Mesendoderm (in vitro differentiated cells): ENCODE measurements around the gene ATXN2.

Source experiments
- DNase-seq: peaks from one replicate; pipeline ENCODE4 v3.0.0; 2013
- H2AK5ac ChIP-seq: 2 replicates; pipeline ENCODE4 v1.6.1; 2013; ENCODE audit warnings: low read length, inconsistent platforms
- H2BK120ac ChIP-seq: 2 replicates; pipeline ENCODE4 v1.6.1; 2013; ENCODE audit warnings: low read depth, mild to moderate bottlenecking, low read length, moderate library complexity, mixed read lengths
- H2BK15ac ChIP-seq: replicated peaks from 2 replicates; pipeline ENCODE4 v1.6.1; 2013; ENCODE audit warnings: low read depth, mild to moderate bottlenecking, moderate library complexity
- H2BK5ac ChIP-seq: 2 replicates; pipeline ENCODE4 v1.6.1; 2013; ENCODE audit warnings: low read length, inconsistent platforms
- H3K18ac ChIP-seq: 2 replicates; pipeline ENCODE4 v1.6.1; 2013; ENCODE audit warnings: mild to moderate bottlenecking, low read length, mixed read lengths
- H3K23ac ChIP-seq: one replicate; pipeline ENCODE4 v1.6.1; 2013; ENCODE audit warnings: low read length
- H3K27ac ChIP-seq: 2 replicates; pipeline ENCODE4 v1.5.1; 2013; ENCODE audit warnings: low read depth, mild to moderate bottlenecking, inconsistent platforms, low read length, moderate library complexity
- H3K27me3 ChIP-seq: 2 replicates; pipeline ENCODE4 v1.6.1; 2013; ENCODE audit warnings: low read length, control low read depth, mild to moderate bottlenecking, inconsistent platforms; ENCODE audit not compliant: insufficient read depth, poor library complexity
- H3K36me3 ChIP-seq: 2 replicates; pipeline ENCODE4 v1.6.1; 2013; ENCODE audit warnings: low read length, inconsistent platforms; ENCODE audit not compliant: control insufficient read depth, insufficient read depth
- H3K4ac ChIP-seq: one replicate; pipeline ENCODE4 v1.6.1; 2013; ENCODE audit warnings: low read depth, mild to moderate bottlenecking, low read length, moderate library complexity
- H3K4me1 ChIP-seq: 2 replicates; pipeline ENCODE4 v1.6.1; 2013; ENCODE audit warnings: low read depth, low read length, inconsistent platforms; ENCODE audit not compliant: control insufficient read depth
- H3K4me2 ChIP-seq: 2 replicates; pipeline ENCODE4 v1.6.1; 2013; ENCODE audit warnings: low read length
- H3K4me3 ChIP-seq: 2 replicates; pipeline ENCODE4 v1.5.1; 2013; ENCODE audit warnings: mild to moderate bottlenecking, low read length
- H3K56ac ChIP-seq: one replicate; pipeline ENCODE4 v1.6.1; 2013; ENCODE audit warnings: low read length
- H3K79me1 ChIP-seq: 2 replicates; pipeline ENCODE4 v1.6.1; 2013; ENCODE audit warnings: low read length, inconsistent platforms
- H3K79me2 ChIP-seq: 2 replicates; pipeline ENCODE4 v1.6.1; 2013; ENCODE audit warnings: mild to moderate bottlenecking, low read length; ENCODE audit not compliant: control insufficient read depth, insufficient read depth
- H3K9ac ChIP-seq: 2 replicates; pipeline ENCODE4 v1.6.1; 2013; ENCODE audit warnings: low read length, inconsistent platforms
- H4K5ac ChIP-seq: one replicate; pipeline ENCODE4 v1.6.1; 2013; ENCODE audit warnings: low read length
- H4K8ac ChIP-seq: one replicate; pipeline ENCODE4 v1.6.1; 2013; ENCODE audit warnings: low read depth, mild to moderate bottlenecking, control low read depth, low read length, moderate library complexity
- WGBS: extraction: QIAGEN DNeasy Blood & Tissue Kit; methylation state at CpG from one replicate; pipeline ENCODE4 v1.1.7; 2013; ENCODE audit warnings: low lambda C conversion rate, missing lambda C conversion rate; ENCODE audit not compliant: insufficient coverage; ENCODE audit errors: extremely low coverage; 5-methylcytosine and 5-hydroxymethylcytosine counted together

ATXN2 gene

DNA sequence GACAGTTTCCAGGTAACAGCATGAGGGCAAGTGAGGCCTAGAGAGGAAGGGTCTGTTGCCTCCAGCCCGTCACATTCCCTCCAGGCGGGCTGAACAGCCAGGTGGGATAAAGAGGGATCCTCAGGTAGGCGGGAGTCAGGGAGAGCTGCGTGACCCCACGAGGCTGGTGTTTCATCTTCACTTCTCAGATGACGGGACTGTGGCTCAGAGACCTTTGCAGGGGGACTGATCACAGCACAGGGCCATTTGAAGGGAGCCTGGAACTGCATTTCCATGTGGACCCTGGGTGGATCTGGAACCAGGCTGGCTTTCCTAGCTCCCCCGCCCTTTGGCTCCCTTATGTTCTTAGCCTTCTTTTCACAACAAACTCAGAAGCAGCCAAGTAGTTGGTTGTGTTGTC, 156.0 kb downstream of the ATXN2 start:
- Histone ChIP-seq H3K4me1 (peaks cover 4% of the 10 kb centered on the region), H3K18ac (no peak overlapping the region), H2BK120ac (no peak overlapping the region), H4K8ac (no peak overlapping the region), H3K4ac (no peak overlapping the region), H3K56ac (no peak overlapping the region), H2BK15ac (no peak overlapping the region), H4K5ac (no peak overlapping the region), H2AK5ac (no peak overlapping the region), H2BK5ac (no peak overlapping the region), H3K4me2 (no peak overlapping the region), H3K79me1 (peaks cover 26% of the 10 kb centered on the region), H3K23ac (no peak overlapping the region), H3K36me3 (peaks cover 2% of the 10 kb centered on the region), H3K27me3 (no peaks in the 10 kb centered on the region), H3K27ac (no peak overlapping the region), H3K9ac (no peak overlapping the region), H3K79me2 (peaks cover 10% of the 10 kb centered on the region), H3K4me3 (no peak overlapping the region)
- no CpG with 5 or more reads among the region's 7 CpGs for WGBS
- DNase-seq: no peak

DNA sequence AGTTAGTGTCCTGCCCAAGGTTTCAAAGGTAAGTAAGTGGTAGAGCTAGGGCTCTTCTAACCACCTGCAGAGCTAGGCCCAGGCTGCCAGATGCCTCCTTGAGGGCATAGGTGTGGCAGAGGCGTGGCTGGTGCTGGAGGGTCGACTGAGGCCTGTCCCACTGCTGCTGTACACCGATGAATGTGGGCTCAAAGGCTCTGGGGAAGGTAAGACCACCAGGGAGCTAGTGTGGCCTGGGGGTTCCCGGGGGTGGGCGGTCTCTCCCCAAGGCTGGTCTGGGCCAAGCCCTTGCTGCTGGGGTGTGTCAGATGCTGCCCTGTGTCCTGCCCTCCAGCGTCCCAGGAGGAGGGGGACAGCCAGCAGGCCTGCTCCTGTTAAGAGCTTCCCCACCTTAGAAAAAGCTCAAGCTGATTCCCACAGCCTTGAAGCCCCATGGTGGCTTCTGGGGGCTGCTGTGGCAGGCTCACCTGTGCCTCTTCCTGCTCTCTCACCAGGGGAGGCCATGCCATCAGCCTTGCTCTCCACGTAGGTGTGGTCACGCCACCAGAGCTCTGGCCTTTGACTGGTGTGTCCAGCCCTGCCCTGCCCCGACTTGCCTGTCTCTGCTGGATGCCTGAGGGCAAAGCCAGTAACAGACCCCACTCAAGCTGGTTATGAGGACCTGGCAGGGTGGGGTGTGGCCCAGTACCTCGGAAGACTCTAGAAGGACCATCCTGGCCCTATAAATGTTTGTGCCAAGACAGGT, 156.6 kb downstream of the ATXN2 start:
- Histone ChIP-seq H4K5ac (no peak overlapping the region), H4K8ac (no peak overlapping the region), H3K18ac (no peak overlapping the region), H3K4me1 (peaks cover 4% of the 10 kb centered on the region), H3K4me2 (no peak overlapping the region), H3K23ac (no peak overlapping the region), H3K4ac (no peak overlapping the region), H3K36me3 (no peaks in the 10 kb centered on the region), H3K56ac (no peak overlapping the region), H2BK5ac (no peak overlapping the region), H3K9ac (no peak overlapping the region), H3K27ac (no peak overlapping the region), H3K79me1 (peaks cover 30% of the 10 kb centered on the region), H3K79me2 (peaks cover 14% of the 10 kb centered on the region), H2BK120ac (no peak overlapping the region), H3K4me3 (no peak overlapping the region), H2BK15ac (no peak overlapping the region), H3K27me3 (no peaks in the 10 kb centered on the region), H2AK5ac (no peak overlapping the region)
- no peak for DNase-seq
- no CpG with 5 or more reads among the region's 10 CpGs for WGBS

GRCh38 chr12:111441107-111441928, 157.8 kb downstream of the ATXN2 start:
- H3K56ac ChIP-seq: no peak overlapping the region
- H3K4ac ChIP-seq: no peak overlapping the region
- no CpG with 5 or more reads among the region's 7 CpGs for WGBS
- H2AK5ac ChIP-seq: no peak overlapping the region
- H3K4me1 ChIP-seq: peaks cover 4% of the 10 kb centered on the region
- DNase-seq: no peak
- no peak overlapping the region for H3K4me2 ChIP-seq
- no peaks in the 10 kb centered on the region for H3K27me3 ChIP-seq
- H3K18ac ChIP-seq: no peak overlapping the region
- H2BK5ac ChIP-seq: no peak overlapping the region
- H3K79me2 ChIP-seq: peaks cover 21% of the 10 kb centered on the region
- H3K79me1 ChIP-seq: peaks cover 31% of the 10 kb centered on the region
- no peak overlapping the region for H2BK15ac ChIP-seq
- H3K36me3 ChIP-seq: no peaks in the 10 kb centered on the region
- H3K27ac ChIP-seq: no peak overlapping the region
- no peak overlapping the region for H3K4me3 ChIP-seq
- no peak overlapping the region for H4K8ac ChIP-seq
- no peak overlapping the region for H3K23ac ChIP-seq
- no peak overlapping the region for H2BK120ac ChIP-seq
- no peak overlapping the region for H3K9ac ChIP-seq
- no peak overlapping the region for H4K5ac ChIP-seq

GRCh38 chr12:111440631-111441030, 158.5 kb downstream of the ATXN2 start:
- no CpG with 5 or more reads among the region's 3 CpGs for WGBS
- H2AK5ac ChIP-seq: no peak overlapping the region

GRCh38 chr12:111440152-111440551, 159.0 kb downstream of the ATXN2 start:
- no peak overlapping the region for H3K4ac ChIP-seq
- H3K18ac ChIP-seq: no peak overlapping the region
- H2BK5ac ChIP-seq: no peak overlapping the region
- H3K79me2 ChIP-seq: peaks cover 30% of the 10 kb centered on the region
- no peak overlapping the region for H2BK120ac ChIP-seq
- WGBS: no CpG with 5 or more reads among the region's 8 CpGs
- no peak overlapping the region for H3K4me2 ChIP-seq
- no peak overlapping the region for H3K27ac ChIP-seq
- H3K4me1 ChIP-seq: no peaks in the 10 kb centered on the region
- no peaks in the 10 kb centered on the region for H3K36me3 ChIP-seq
- H3K4me3 ChIP-seq: no peak overlapping the region
- no peak overlapping the region for H4K5ac ChIP-seq
- H2BK15ac ChIP-seq: no peak overlapping the region
- no peak overlapping the region for H3K23ac ChIP-seq
- no peaks in the 10 kb centered on the region for H3K27me3 ChIP-seq
- no peak for DNase-seq
- H4K8ac ChIP-seq: no peak overlapping the region
- no peak overlapping the region for H3K9ac ChIP-seq
- H3K79me1 ChIP-seq: peaks cover 36% of the 10 kb centered on the region
- no peak overlapping the region for H3K56ac ChIP-seq
- H2AK5ac ChIP-seq: no peak overlapping the region

More at GRCh38 chr12:111440631-111441030, 158.5 kb downstream of the ATXN2 start:
- H3K18ac ChIP-seq: no peak overlapping the region
- no peak overlapping the region for H3K9ac ChIP-seq
- no peak for DNase-seq
- H3K4me2 ChIP-seq: no peak overlapping the region
- no peak overlapping the region for H3K27ac ChIP-seq
- H3K79me1 ChIP-seq: peaks cover 37% of the 10 kb centered on the region
- peaks cover 1% of the 10 kb centered on the region for H3K4me1 ChIP-seq
- H2BK5ac ChIP-seq: no peak overlapping the region
- H3K79me2 ChIP-seq: peaks cover 27% of the 10 kb centered on the region
- H4K5ac ChIP-seq: no peak overlapping the region
- H4K8ac ChIP-seq: no peak overlapping the region
- no peak overlapping the region for H3K56ac ChIP-seq
- H3K4me3 ChIP-seq: no peak overlapping the region
- H3K27me3 ChIP-seq: no peaks in the 10 kb centered on the region
- H2BK15ac ChIP-seq: no peak overlapping the region
- no peak overlapping the region for H3K4ac ChIP-seq
- no peak overlapping the region for H2BK120ac ChIP-seq
- H3K36me3 ChIP-seq: no peaks in the 10 kb centered on the region
- no peak overlapping the region for H3K23ac ChIP-seq
